ENCODE results near the gene PSMG1.

The PSMG1 gene

GRCh38 chr21:39156024-39156423, 27.2 kb downstream of the PSMG1 start:
- no peak for TF ChIP-seq CTCF (IDR thresholded peaks at IDR 0.05; ENCODE audit: borderline replicate concordance, insufficient read depth, low read depth, low read length)
- no peak overlapping the region for H3K4me3 ChIP-seq (ENCODE audit: low read depth, low read length)

- H3K4me3 ChIP-seq (ENCODE audit: low read depth, low read length) = no peak overlapping the region
- no peak for TF ChIP-seq CTCF (IDR thresholded peaks at IDR 0.05; ENCODE audit: borderline replicate concordance, insufficient read depth, low read depth, low read length)
These were observed 27.7 kb downstream of the PSMG1 start for GRCh38 chr21:39155578-39155977.

GRCh38 chr21:39153842-39154241, 29.4 kb downstream of the PSMG1 start:
- no peak for TF ChIP-seq CTCF (IDR thresholded peaks at IDR 0.05; ENCODE audit: borderline replicate concordance, insufficient read depth, low read depth, low read length)
- no peak overlapping the region for H3K4me3 ChIP-seq (ENCODE audit: low read depth, low read length)

GRCh38 chr21:39153373-39153772, 29.9 kb downstream of the PSMG1 start:
- no peak overlapping the region for H3K4me3 ChIP-seq (ENCODE audit: low read depth, low read length)
- peak; percentile 49; the same call in 1 of the 2 replicates for TF ChIP-seq CTCF (IDR thresholded peaks at IDR 0.05; ENCODE audit: borderline replicate concordance, insufficient read depth, low read depth, low read length)

- TF ChIP-seq CTCF (IDR thresholded peaks at IDR 0.05; ENCODE audit: borderline replicate concordance, insufficient read depth, low read depth, low read length) = no peak
- no peak overlapping the region for H3K4me3 ChIP-seq (ENCODE audit: low read depth, low read length)
These were observed 31.0 kb downstream of the PSMG1 start for GRCh38 chr21:39152271-39152670.

- no peak for TF ChIP-seq CTCF (IDR thresholded peaks at IDR 0.05; ENCODE audit: borderline replicate concordance, insufficient read depth, low read depth, low read length)
- H3K4me3 ChIP-seq (ENCODE audit: low read depth, low read length) = no peak overlapping the region
These were observed 32.4 kb downstream of the PSMG1 start for GRCh38 chr21:39150877-39151276.

GRCh38 chr21:39150316-39150715, 32.9 kb downstream of the PSMG1 start:
- TF ChIP-seq CTCF (IDR thresholded peaks at IDR 0.05; ENCODE audit: borderline replicate concordance, insufficient read depth, low read depth, low read length) = no peak
- H3K4me3 ChIP-seq (ENCODE audit: low read depth, low read length) = no peak overlapping the region

All from GM12875 (cell line).